HG03064 (cell line): ENCODE results near the gene CFAP44.
"Not testable (repeated sequence)": the region's sequence is repeated elsewhere in the genome, so short reads cannot be mapped to it uniquely, and the experiment has no call there.

Source experiments
- ATAC-seq: cut with Tn5 transposase; IDR thresholded peaks from one replicate; pipeline ENCODE4 v1.9.1; 2021; ENCODE audit warnings: low read depth; ENCODE audit not compliant: unreplicated experiment

CFAP44 gene

GRCh38 chr3:113441051-113441770 is at the start of gene CFAP44:
Gene CFAP44, minus strand, starts transcription at chr3:113441493. Its CDS starts 7,829 bp downstream, at chr3:113433664.
- ATAC-seq = no peak

- ATAC-seq = no peak
Observed at GRCh38 chr3:113485161-113485609, 43.9 kb upstream of the CFAP44 start.

GRCh38 chr3:113468539-113468938 is 27.2 kb upstream of the CFAP44 start:
- no peak for ATAC-seq

GRCh38 chr3:113461488-113461887 is 20.2 kb upstream of the CFAP44 start:
- no peak for ATAC-seq

- ATAC-seq = not testable (repeated sequence)
Observed at GRCh38 chr3:113458554-113458953, 17.3 kb upstream of the CFAP44 start.

GRCh38 chr3:113455446-113455845 is 14.2 kb upstream of the CFAP44 start:
- ATAC-seq = no peak

- ATAC-seq = no peak
Observed at GRCh38 chr3:113454630-113455029, 13.3 kb upstream of the CFAP44 start.

GRCh38 chr3:113454057-113454456 is 12.8 kb upstream of the CFAP44 start:
- no peak for ATAC-seq

- ATAC-seq = no peak
Observed at GRCh38 chr3:113450911-113451310, 9.6 kb upstream of the CFAP44 start.

GRCh38 chr3:113439606-113440005 is 1.7 kb downstream of the CFAP44 start:
- ATAC-seq = no peak

- ATAC-seq = no peak
Observed at GRCh38 chr3:113438224-113438623, 3.1 kb downstream of the CFAP44 start.

GRCh38 chr3:113437411-113437810 is 3.9 kb downstream of the CFAP44 start:
- ATAC-seq = no peak

- ATAC-seq = no peak
Observed at GRCh38 chr3:113436809-113437208, 4.5 kb downstream of the CFAP44 start.

GRCh38 chr3:113431811-113432210 is 9.5 kb downstream of the CFAP44 start:
- no peak for ATAC-seq

- no peak for ATAC-seq
Observed at GRCh38 chr3:113428581-113428980, 12.7 kb downstream of the CFAP44 start.

GRCh38 chr3:113423699-113424098 is 17.6 kb downstream of the CFAP44 start:
- ATAC-seq = no peak

GRCh38 chr3:113421082-113421481 is 20.2 kb downstream of the CFAP44 start:
- no peak for ATAC-seq

GRCh38 chr3:113409676-113410075 is 31.6 kb downstream of the CFAP44 start:
- no peak for ATAC-seq

- ATAC-seq = no peak
Observed at GRCh38 chr3:113405180-113405579, 36.1 kb downstream of the CFAP44 start.

- no peak for ATAC-seq
Observed at GRCh38 chr3:113404637-113405036, 36.7 kb downstream of the CFAP44 start.
